GM12878 (cell line): ENCODE results near the gene PSMA7.

Source experiments
- NR2C2 ChIP-seq: IDR thresholded peaks from 2 replicates; pipeline ENCODE4 v1.6.1; 2011; ENCODE audit warnings: borderline replicate concordance, low read depth; ENCODE audit not compliant: control insufficient read depth, insufficient read length
- USF2 ChIP-seq: IDR thresholded peaks from 2 replicates; pipeline ENCODE4 v1.6.1; 2011; ENCODE audit warnings: low read depth, low read length, improper control_type of control experiment, borderline replicate concordance

DNA sequence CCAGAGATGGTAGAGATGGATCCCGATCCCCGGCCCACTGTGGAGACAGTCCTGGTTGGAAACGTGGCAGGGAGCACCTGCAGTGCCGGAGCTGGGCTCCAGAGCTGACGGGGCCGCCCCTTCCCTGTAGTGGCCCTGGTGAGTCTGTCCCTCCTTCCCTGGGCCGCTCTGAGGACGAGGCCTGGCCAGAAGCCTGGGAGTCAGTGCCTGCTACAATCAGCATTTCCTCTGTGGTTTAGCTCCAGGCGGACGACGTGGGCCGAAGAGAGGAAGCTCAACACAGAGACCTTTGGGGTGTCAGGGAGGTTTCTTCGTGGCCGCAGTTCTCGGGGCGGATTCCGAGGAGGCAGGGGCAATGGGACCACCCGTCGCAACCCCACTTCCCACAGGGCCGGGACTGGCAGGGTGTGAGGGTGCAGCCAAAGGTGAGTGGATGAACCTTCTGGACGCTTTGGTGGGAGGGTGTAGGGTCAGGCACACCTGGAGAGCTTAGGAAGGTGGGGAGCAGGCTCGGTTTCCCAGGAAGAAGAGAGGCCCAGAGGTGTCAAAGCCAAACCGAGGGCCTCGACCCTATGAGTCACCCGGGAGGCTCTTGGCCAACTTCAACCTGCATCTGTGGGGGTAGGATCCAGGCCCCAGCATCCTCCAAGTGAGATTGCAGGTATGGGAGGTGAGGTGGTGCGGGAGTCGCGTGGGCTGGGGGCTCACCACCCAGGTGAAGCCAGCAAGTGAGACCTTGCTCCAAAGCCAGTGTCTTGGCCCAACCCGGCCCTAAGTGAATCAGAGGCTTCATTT lies 9.9 kb downstream of the PSMA7 start:
- no peak for TF ChIP-seq USF2
- no peak for TF ChIP-seq NR2C2
